C4-2B (cell line): ENCODE results near the gene RNF144B.

Experiments used
- ZFX ChIP-seq: fragments of 450-650 bp; IDR thresholded peaks from 2 replicates; pipeline ENCODE4 v1.6.1; 2017
- TF ChIP-seq, protein P1 (sequence below): fragments of 450-650 bp; conservative IDR thresholded peaks from 2 replicates; pipeline ENCODE4 v1.5.1; 2017; ENCODE audit warnings: mild to moderate bottlenecking

- TF ChIP-seq, protein P1, sequence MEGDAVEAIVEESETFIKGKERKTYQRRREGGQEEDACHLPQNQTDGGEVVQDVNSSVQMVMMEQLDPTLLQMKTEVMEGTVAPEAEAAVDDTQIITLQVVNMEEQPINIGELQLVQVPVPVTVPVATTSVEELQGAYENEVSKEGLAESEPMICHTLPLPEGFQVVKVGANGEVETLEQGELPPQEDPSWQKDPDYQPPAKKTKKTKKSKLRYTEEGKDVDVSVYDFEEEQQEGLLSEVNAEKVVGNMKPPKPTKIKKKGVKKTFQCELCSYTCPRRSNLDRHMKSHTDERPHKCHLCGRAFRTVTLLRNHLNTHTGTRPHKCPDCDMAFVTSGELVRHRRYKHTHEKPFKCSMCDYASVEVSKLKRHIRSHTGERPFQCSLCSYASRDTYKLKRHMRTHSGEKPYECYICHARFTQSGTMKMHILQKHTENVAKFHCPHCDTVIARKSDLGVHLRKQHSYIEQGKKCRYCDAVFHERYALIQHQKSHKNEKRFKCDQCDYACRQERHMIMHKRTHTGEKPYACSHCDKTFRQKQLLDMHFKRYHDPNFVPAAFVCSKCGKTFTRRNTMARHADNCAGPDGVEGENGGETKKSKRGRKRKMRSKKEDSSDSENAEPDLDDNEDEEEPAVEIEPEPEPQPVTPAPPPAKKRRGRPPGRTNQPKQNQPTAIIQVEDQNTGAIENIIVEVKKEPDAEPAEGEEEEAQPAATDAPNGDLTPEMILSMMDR: no peak
- no peak for TF ChIP-seq ZFX
Measured at GRCh38 chr6:18389479-18389878, 2.3 kb downstream of the RNF144B start.
